HepG2 (cell line): ENCODE results near the gene ZNF514. TPM values are rescaled to one million over a fixed set of nuclear protein-coding genes. Genes with fewer than 3 reads are reported as not detected.

Source experiments
- IKZF1 ChIP-seq: fragments of 450-650 bp; IDR thresholded peaks from 2 replicates; pipeline ENCODE4 v1.7.1; 2016
- IRF2 ChIP-seq: IDR thresholded peaks from 2 replicates; pipeline ENCODE4 v1.6.1; 2018; ENCODE audit warnings: missing genetic modification reagents, missing compliant biosample characterization
- KDM3A ChIP-seq: IDR thresholded peaks from 2 replicates; pipeline ENCODE4 v1.6.1; 2018; ENCODE audit warnings: low read depth, missing compliant biosample characterization
- KDM6A ChIP-seq: IDR thresholded peaks from 2 replicates; pipeline ENCODE4 v1.6.1; 2016; ENCODE audit warnings: low read depth
- NR2F6 ChIP-seq, 2 experiments: IDR thresholded peaks; 2 replicates each; pipeline ENCODE4 v1.6.1; 2016; ENCODE audit warnings: antibody characterized with exemption in 1 of 2, mild to moderate bottlenecking in 1 of 2
- PRDM4 ChIP-seq: sonication (generic); formaldehyde crosslinking; IDR thresholded peaks from 2 replicates; pipeline ENCODE4 v1.9.0; 2021; ENCODE audit warnings: missing genetic modification reagents, borderline replicate concordance
- SCMH1 ChIP-seq: sonication (generic); formaldehyde crosslinking; IDR thresholded peaks from 2 replicates; pipeline ENCODE4 v1.9.0; 2021; ENCODE audit warnings: missing genetic modification reagents, mild to moderate bottlenecking, borderline replicate concordance
- SIX4 ChIP-seq: sonication (generic); formaldehyde crosslinking; IDR thresholded peaks from 2 replicates; pipeline ENCODE4 v1.4.0; 2020; ENCODE audit warnings: missing genetic modification reagents
- SMARCC2 ChIP-seq: fragments of 450-650 bp; IDR thresholded peaks from 2 replicates; pipeline ENCODE4 v1.6.1; 2017; ENCODE audit warnings: antibody characterized with exemption, mild to moderate bottlenecking
- TP53 ChIP-seq: sonication (generic); formaldehyde crosslinking; conservative IDR thresholded peaks from 2 replicates; pipeline ENCODE4 v1.4.0; 2020; ENCODE audit warnings: missing genetic modification reagents
- UBTF ChIP-seq: sonication (generic); formaldehyde crosslinking; IDR thresholded peaks from 2 replicates; pipeline ENCODE4 v1.4.0; 2020; ENCODE audit warnings: mild to moderate bottlenecking, missing genetic modification reagents
- ZBTB2 ChIP-seq: sonication (generic); formaldehyde crosslinking; IDR thresholded peaks from 2 replicates; pipeline ENCODE4 v1.8.0; 2022; ENCODE audit warnings: low read depth, missing genetic modification reagents
- ZFP1 ChIP-seq: IDR thresholded peaks from 2 replicates; pipeline ENCODE4 v1.6.1; 2016
- ZHX1 ChIP-seq: sonication (generic); formaldehyde crosslinking; IDR thresholded peaks from 2 replicates; pipeline ENCODE4 v1.8.1; 2022; ENCODE audit warnings: low read depth, mild to moderate bottlenecking, missing genetic modification reagents
- ZMYM2 ChIP-seq: sonication (generic); formaldehyde crosslinking; IDR thresholded peaks from 2 replicates; pipeline ENCODE4 v1.8.0; 2022; ENCODE audit warnings: mild to moderate bottlenecking, missing genetic modification reagents
- ZNF251 ChIP-seq: sonication (generic); formaldehyde crosslinking; IDR thresholded peaks from 2 replicates; pipeline ENCODE4 v1.9.0; 2021; ENCODE audit warnings: mild to moderate bottlenecking, missing genetic modification reagents
- ZNF44 ChIP-seq: sonication (generic); formaldehyde crosslinking; IDR thresholded peaks from 2 replicates; pipeline ENCODE4 v1.5.1; 2020; ENCODE audit warnings: mild to moderate bottlenecking, missing genetic modification reagents
- ZNF547 ChIP-seq: sonication (generic); formaldehyde crosslinking; IDR thresholded peaks from 2 replicates; pipeline ENCODE4 v1.5.1; 2020; ENCODE audit warnings: mild to moderate bottlenecking, missing genetic modification reagents
- ZNF562 ChIP-seq: sonication (generic); formaldehyde crosslinking; IDR thresholded peaks from 2 replicates; pipeline ENCODE4 v1.8.0; 2022; ENCODE audit warnings: missing genetic modification reagents, borderline replicate concordance
- ZNF775 ChIP-seq: sonication (generic); formaldehyde crosslinking; IDR thresholded peaks from 2 replicates; pipeline ENCODE4 v1.4.0; 2020; ENCODE audit warnings: missing genetic modification reagents, mild to moderate bottlenecking, moderate library complexity, borderline replicate concordance
- ZSCAN29 ChIP-seq: sonication (generic); formaldehyde crosslinking; conservative IDR thresholded peaks from 2 replicates; pipeline ENCODE4 v1.4.0; 2020; ENCODE audit warnings: mild to moderate bottlenecking, missing genetic modification reagents
- polyA plus RNA-seq, 8 experiments: library from polyadenylated mRNA; depleted of rRNA in 3 of 8; stranded (reverse) in 7 of 8; unstranded in 1 of 8; fragments of >200 nt; fragmentation: Illumina TruSeq in 4 of 8; extraction: Trizol in 4 of 8; gene quantifications; 2 replicates each; pipeline versions ENCODE4 v1.2.1 to v1.2.3, GENCODE V29; 2011 to 2016; ENCODE audit warnings: low read depth in 4 of 8, missing spikeins in 1 of 8, mixed read lengths in 1 of 8; ENCODE audit not compliant: insufficient read depth in 1 of 8
- total RNA-seq, 5 experiments: library from RNA; depleted of rRNA; stranded (reverse); fragments of >200 nt; fragmentation: Illumina TruSeq; extraction: Trizol; gene quantifications; 2 replicates each; pipeline ENCODE4 v1.2.3, GENCODE V29; 2016; ENCODE audit warnings: low read depth in 1 of 5

Gene ZNF514
- total and polyA plus RNA-seq, 2 of the 13 experiments (the other 11 are each of a cell fraction or from before 2014, with no cell fraction given): 15.2 to 18.7 TPM

GRCh38 chr2:95165371-95166064 lies 5.9 kb upstream of the ZNF514 start, which contains the start of gene ZNF2 (continued):
- TF ChIP-seq ZHX1 (CRISPR knock-in tag): peak; percentile 95
- no peak; the same call in none of the 2 replicates for TF ChIP-seq ZSCAN29 (CRISPR knock-in tag)
- peak; percentile 90 for TF ChIP-seq IRF2 (CRISPR knock-in tag)
- no peak for TF ChIP-seq ZMYM2 (CRISPR knock-in tag)
- TF ChIP-seq ZNF775 (CRISPR knock-in tag): no peak
- no peak; the same call in 1 of the 2 replicates for TF ChIP-seq ZNF251 (CRISPR knock-in tag)
- peak; percentile 85 for TF ChIP-seq ZNF547 (CRISPR knock-in tag)
- 0 out of 2 replicates have a peak, but pooled peaks have one; percentile 49 for TF ChIP-seq PRDM4 (CRISPR knock-in tag)
- no peak for TF ChIP-seq SCMH1 (CRISPR knock-in tag)
- peak; percentile 25; the same call in 1 of the 2 replicates for TF ChIP-seq NR2F6 (IDR thresholded peaks at IDR 0.05)
- TF ChIP-seq NR2F6 (CRISPR knock-in tag; IDR thresholded peaks at IDR 0.05): no peak
- TF ChIP-seq TP53: 0 out of 2 replicates have a peak, but pooled peaks have one; percentile 50
- peak; percentile 39; the same call in 1 of the 2 replicates for TF ChIP-seq SIX4 (CRISPR knock-in tag)
- TF ChIP-seq KDM6A (CRISPR knock-in tag): no peak
- TF ChIP-seq KDM3A (CRISPR knock-in tag): peak; percentile 96; the same call in 1 of the 2 replicates
- peak; percentile 85 for TF ChIP-seq UBTF (CRISPR knock-in tag)
- peak; percentile 54; the same call in 1 of the 2 replicates for TF ChIP-seq ZBTB2 (CRISPR knock-in tag)
- no peak for TF ChIP-seq ZFP1 (CRISPR knock-in tag)
- TF ChIP-seq ZNF44 (CRISPR knock-in tag): peak; percentile 96; the same call in 1 of the 2 replicates
- TF ChIP-seq SMARCC2: no peak
- no peak for TF ChIP-seq ZNF562 (CRISPR knock-in tag)
- TF ChIP-seq IKZF1: no peak
